OCI-LY7 (cell line): Measurements from ENCODE around the gene ARL15. TPM values are rescaled to one million over a fixed set of nuclear protein-coding genes. Genes with fewer than 3 reads are reported as not detected.

Experiments used
- BruUV-seq: library from RNA; stranded (reverse); fragments of 400-500 nt; replicated peaks from 2 replicates; lab custom pipeline; 2021; lab: Mats Ljungman, UMichigan
- CTCF ChIA-PET: fragments of 300-600 bp; sonication (Branson Sonifier 250); formaldehyde crosslinking; loops from one replicate; lab custom pipeline; 2022; ENCODE audit warnings: antibody characterized with exemption; ENCODE audit not compliant: unreplicated experiment; lab: Charles Lee
- POLR2A ChIA-PET: fragments of 300-600 bp; sonication (Branson Sonifier 250); formaldehyde crosslinking; loops from one replicate; lab custom pipeline; 2022; ENCODE audit warnings: antibody characterized with exemption; lab: Charles Lee
- DNase-seq: peaks from one replicate; pipeline ENCODE4 v3.0.0-alpha.2; 2015; ENCODE audit warnings: low spot score
- H2AFZ ChIP-seq: fragments of 200-600 bp; sonication (generic), shearing (Covaris generic); 2 replicates; pipeline ENCODE4 v1.6.1; 2014; ENCODE audit warnings: mild to moderate bottlenecking, antibody characterized with exemption, low read length, moderate library complexity
- H3K27ac ChIP-seq: fragments of 200-600 bp; sonication (generic); 2 replicates; pipeline ENCODE4 v1.5.1; 2014; ENCODE audit warnings: mixed run types, low read depth, mild to moderate bottlenecking, moderate library complexity, low read length, inconsistent platforms; ENCODE audit not compliant: poor library complexity, severe bottlenecking
- H3K36me3 ChIP-seq: fragments of 200-600 bp; sonication (generic); 2 replicates; pipeline ENCODE4 v1.6.1; 2014; ENCODE audit warnings: mild to moderate bottlenecking, antibody characterized with exemption, low read length, moderate library complexity, mixed read lengths; ENCODE audit not compliant: insufficient read depth
- H3K4me1 ChIP-seq: fragments of 200-600 bp; sonication (generic); 2 replicates; pipeline ENCODE4 v1.5.1; 2014; ENCODE audit warnings: mild to moderate bottlenecking, low read length; ENCODE audit not compliant: insufficient read depth, poor library complexity, severe bottlenecking
- H3K4me2 ChIP-seq: fragments of 200-600 bp; sonication (generic); 2 replicates; pipeline ENCODE4 v1.6.1; 2014; ENCODE audit warnings: mild to moderate bottlenecking, low read length
- H3K4me3 ChIP-seq: fragments of 200-600 bp; sonication (generic); 2 replicates; pipeline ENCODE4 v1.5.1; 2014; ENCODE audit warnings: mild to moderate bottlenecking, low read depth, low read length; ENCODE audit not compliant: poor library complexity, severe bottlenecking
- H3K79me2 ChIP-seq: fragments of 200-600 bp; sonication (generic); 2 replicates; pipeline ENCODE4 v1.6.1; 2016; ENCODE audit warnings: low read depth, mild to moderate bottlenecking, low read length, moderate library complexity, mixed read lengths; ENCODE audit not compliant: insufficient read depth
- H3K9me2 ChIP-seq: fragments of 200-600 bp; sonication (generic); 2 replicates; pipeline ENCODE4 v1.6.1; 2016; ENCODE audit warnings: mild to moderate bottlenecking, low read length, mixed read lengths; ENCODE audit not compliant: insufficient read depth
- H3K9me3 ChIP-seq: fragments of 200-600 bp; sonication (generic); 2 replicates; pipeline ENCODE4 v1.6.1; 2014; ENCODE audit warnings: mild to moderate bottlenecking, mixed run types, low read length, mixed read lengths
- H4K20me1 ChIP-seq: fragments of 200-600 bp; sonication (generic); 2 replicates; pipeline ENCODE4 v1.6.1; 2014; ENCODE audit warnings: mild to moderate bottlenecking, antibody characterized with exemption, low read length, moderate library complexity, mixed read lengths; ENCODE audit not compliant: insufficient read depth
- EZH2phosphoT487 ChIP-seq: fragments of 200-600 bp; sonication (generic); IDR thresholded peaks from 2 replicates; pipeline ENCODE4 v1.6.1; 2018; ENCODE audit warnings: low read depth, borderline replicate concordance, mild to moderate bottlenecking, mixed run types, antibody characterized with exemption, low read length, moderate library complexity, mixed read lengths
- intact Hi-C: fragments of 100-400 bp; cut with micrococcal nuclease; formaldehyde crosslinking; loops from one replicate; pipeline ENCODE4 v1.10.0; 2022; ENCODE audit not compliant: unreplicated experiment
- total RNA-seq, 2 experiments: library from RNA; depleted of rRNA in 1 of 2; stranded (reverse); fragments of >200 nt in 1 of 2; shearing (Covaris generic) in 1 of 2; gene quantifications; 2 replicates each; pipeline ENCODE4 v1.2.3, GENCODE V29; 2014 to 2022
- TF ChIP-seq, protein P1 (sequence below): fragments of 200-600 bp; sonication (generic); conservative IDR thresholded peaks from 2 replicates; pipeline ENCODE4 v1.5.1; 2014; ENCODE audit warnings: mild to moderate bottlenecking, antibody characterized with exemption, low read length, moderate library complexity, mixed read lengths

ARL15 gene
- total RNA-seq, 2 experiments from 2014 or later, result 18.8 to 24.4 TPM

DNA sequence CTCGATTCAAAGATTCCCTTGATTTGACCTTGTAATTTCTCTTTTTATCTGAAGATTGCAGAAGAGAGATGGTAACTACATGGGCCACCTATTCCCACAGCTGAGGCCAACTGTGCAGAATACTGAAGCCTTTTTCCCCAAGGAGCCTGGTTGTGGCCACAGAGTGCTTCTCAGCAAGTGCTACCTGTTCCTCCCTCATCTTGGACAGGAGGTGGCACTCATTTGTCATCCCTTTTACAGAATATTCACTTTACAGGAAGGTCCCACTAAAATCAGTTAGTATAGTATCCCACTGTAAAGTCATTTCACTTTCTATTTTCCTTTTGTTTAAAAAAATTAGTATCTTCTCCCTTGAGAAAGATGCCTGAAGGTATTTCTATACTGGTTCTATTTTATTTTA is 346.4 kb downstream of the ARL15 start:
- no peak for TF ChIP-seq EZH2phosphoT487
- TF ChIP-seq, protein P1, sequence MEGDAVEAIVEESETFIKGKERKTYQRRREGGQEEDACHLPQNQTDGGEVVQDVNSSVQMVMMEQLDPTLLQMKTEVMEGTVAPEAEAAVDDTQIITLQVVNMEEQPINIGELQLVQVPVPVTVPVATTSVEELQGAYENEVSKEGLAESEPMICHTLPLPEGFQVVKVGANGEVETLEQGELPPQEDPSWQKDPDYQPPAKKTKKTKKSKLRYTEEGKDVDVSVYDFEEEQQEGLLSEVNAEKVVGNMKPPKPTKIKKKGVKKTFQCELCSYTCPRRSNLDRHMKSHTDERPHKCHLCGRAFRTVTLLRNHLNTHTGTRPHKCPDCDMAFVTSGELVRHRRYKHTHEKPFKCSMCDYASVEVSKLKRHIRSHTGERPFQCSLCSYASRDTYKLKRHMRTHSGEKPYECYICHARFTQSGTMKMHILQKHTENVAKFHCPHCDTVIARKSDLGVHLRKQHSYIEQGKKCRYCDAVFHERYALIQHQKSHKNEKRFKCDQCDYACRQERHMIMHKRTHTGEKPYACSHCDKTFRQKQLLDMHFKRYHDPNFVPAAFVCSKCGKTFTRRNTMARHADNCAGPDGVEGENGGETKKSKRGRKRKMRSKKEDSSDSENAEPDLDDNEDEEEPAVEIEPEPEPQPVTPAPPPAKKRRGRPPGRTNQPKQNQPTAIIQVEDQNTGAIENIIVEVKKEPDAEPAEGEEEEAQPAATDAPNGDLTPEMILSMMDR, result no peak
- no peaks in the 10 kb centered on the region for H3K79me2 ChIP-seq
- no peak for DNase-seq
- no peak overlapping the region for H3K4me2 ChIP-seq
- no peaks in the 10 kb centered on the region for H3K9me2 ChIP-seq
- CTCF ChIA-PET, result no interaction called here
- no peaks in the 10 kb centered on the region for H3K4me1 ChIP-seq
- H3K36me3 ChIP-seq, result no peaks in the 10 kb centered on the region
- H4K20me1 ChIP-seq, result no peaks in the 10 kb centered on the region
- no TSS peak for BruUV-seq
- H3K9me3 ChIP-seq, result no peaks in the 10 kb centered on the region
- H3K4me3 ChIP-seq, result no peak overlapping the region
- POLR2A ChIA-PET, result no interaction called here
- no peak overlapping the region for H3K27ac ChIP-seq
- intact Hi-C loops, result no loop called here
- H2AFZ ChIP-seq, result no peak overlapping the region

DNA sequence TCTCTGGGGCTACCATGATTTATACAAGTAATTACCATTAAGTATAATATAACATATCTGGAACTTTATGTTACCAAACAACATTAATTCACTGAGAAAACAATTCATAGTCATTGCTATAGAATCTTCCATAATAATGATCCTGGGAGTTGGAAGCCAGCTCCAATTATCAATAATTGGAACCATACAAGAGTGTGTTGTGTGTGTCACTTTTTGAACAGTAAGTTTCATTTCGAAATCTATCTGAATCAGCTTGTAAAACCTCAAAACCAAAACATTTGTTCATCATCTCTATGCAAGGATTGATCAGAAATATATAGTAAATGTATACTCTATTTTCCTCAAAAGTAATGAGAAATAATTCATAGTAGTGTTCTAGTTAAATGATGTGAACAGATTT is 348.1 kb downstream of the ARL15 start:
- H2AFZ ChIP-seq, result no peak overlapping the region
- ChIA-PET POLR2A (interaction anchor here (0.6 kb wide), 2 partner anchors 25 to 295 kb away, joined by 3 to 4 read pairs; no protein-coding TSS in a partner anchor), CTCF (no interaction called here)
- H3K79me2 ChIP-seq, result no peaks in the 10 kb centered on the region
- H3K4me3 ChIP-seq, result no peak overlapping the region
- no peak for TF ChIP-seq EZH2phosphoT487
- TF ChIP-seq, protein P1, result no peak
- no peak for DNase-seq
- intact Hi-C loops, result no loop called here
- H4K20me1 ChIP-seq, result no peaks in the 10 kb centered on the region
- no TSS peak for BruUV-seq
- H3K9me3 ChIP-seq, result peaks cover 1% of the 10 kb centered on the region; the same call in 1 of the 2 replicates
- H3K27ac ChIP-seq, result no peak overlapping the region
- no peak overlapping the region for H3K4me2 ChIP-seq
- no peaks in the 10 kb centered on the region for H3K4me1 ChIP-seq
- H3K9me2 ChIP-seq, result no peaks in the 10 kb centered on the region
- H3K36me3 ChIP-seq, result no peaks in the 10 kb centered on the region

DNA sequence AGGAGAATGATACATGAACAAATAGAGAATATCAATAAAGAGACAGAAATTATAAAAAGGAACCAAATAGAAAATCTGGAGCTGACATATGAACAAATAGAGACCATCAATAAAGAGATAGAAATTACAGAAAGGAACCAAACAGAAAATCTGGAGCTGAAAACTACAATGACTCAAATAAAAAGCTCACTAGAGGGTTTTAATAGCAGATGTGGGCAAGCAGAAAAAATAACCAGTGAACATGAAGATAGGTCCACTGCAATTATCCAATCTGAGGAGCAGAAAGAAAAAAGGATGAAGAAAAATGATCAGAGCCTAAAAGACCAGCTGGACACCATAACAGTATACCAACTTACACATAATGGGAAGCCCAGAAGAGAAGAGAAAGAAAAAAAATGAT is 353.7 kb downstream of the ARL15 start:
- ChIA-PET POLR2A (interaction anchor here (0.6 to 0.7 kb wide), 2 partner anchors 10 to 1915 kb away, joined by 4 to 5 read pairs; no protein-coding TSS in a partner anchor), CTCF (no interaction called here)
- H2AFZ ChIP-seq, result no peak overlapping the region
- H3K4me3 ChIP-seq, result no peak overlapping the region
- no peaks in the 10 kb centered on the region for H3K4me1 ChIP-seq
- no peaks in the 10 kb centered on the region for H3K36me3 ChIP-seq
- H3K9me3 ChIP-seq, result peaks cover 14% of the 10 kb centered on the region; the same call in 1 of the 2 replicates
- TF ChIP-seq, protein P1, result no peak
- no peak for TF ChIP-seq EZH2phosphoT487
- intact Hi-C loops, result no loop called here
- H3K27ac ChIP-seq, result no peak overlapping the region
- H3K4me2 ChIP-seq, result no peak overlapping the region
- no peaks in the 10 kb centered on the region for H4K20me1 ChIP-seq
- no TSS peak for BruUV-seq
- no peaks in the 10 kb centered on the region for H3K79me2 ChIP-seq
- no peak for DNase-seq
- H3K9me2 ChIP-seq, result no peaks in the 10 kb centered on the region
